GM23338 (cell line): ENCODE data around the gene GNB5.

Experiments
- CREB1 ChIP-seq: fragments of 250-450 bp; sonication (Bioruptor Pico); IDR thresholded peaks from 2 replicates; pipeline ENCODE4 v1.5.0; 2020; ENCODE audit warnings: low read depth, mild to moderate bottlenecking, moderate library complexity
- EZH2 ChIP-seq: fragments of 200-600 bp; sonication (generic); IDR thresholded peaks from one replicate; pipeline ENCODE4 v1.8.0; 2017; ENCODE audit warnings: antibody characterized with exemption, mild to moderate bottlenecking, low read depth; ENCODE audit not compliant: unreplicated experiment
- EZH2phosphoT487 ChIP-seq: fragments of 200-600 bp; sonication (generic); IDR thresholded peaks from one replicate; pipeline ENCODE4 v1.8.1; 2018; ENCODE audit warnings: antibody characterized with exemption; ENCODE audit not compliant: unreplicated experiment
- JUNB ChIP-seq: IDR thresholded peaks from one replicate; pipeline ENCODE4 v1.6.1; 2016; ENCODE audit warnings: antibody characterized with exemption; ENCODE audit not compliant: unreplicated experiment
- NANOG ChIP-seq: IDR thresholded peaks from 2 replicates; pipeline ENCODE4 v1.6.1; 2016; ENCODE audit warnings: antibody characterized with exemption, borderline replicate concordance
- POLR2AphosphoS5 ChIP-seq: IDR thresholded peaks from 2 replicates; pipeline ENCODE4 v1.6.1; 2016; ENCODE audit warnings: antibody characterized with exemption, low read depth
- STAT1 ChIP-seq: IDR thresholded peaks from one replicate; pipeline ENCODE4 v1.6.1; 2016; ENCODE audit warnings: antibody characterized with exemption; ENCODE audit not compliant: unreplicated experiment
- ZNF114 ChIP-seq: fragments of 250-450 bp; sonication (Bioruptor Pico); IDR thresholded peaks from 2 replicates; pipeline ENCODE4 v1.5.0; 2020; ENCODE audit warnings: mild to moderate bottlenecking, moderate library complexity
- TF ChIP-seq, protein P1 (sequence below): IDR thresholded peaks from 2 replicates; pipeline ENCODE4 v1.6.1; 2016; ENCODE audit warnings: antibody characterized with exemption
- TF ChIP-seq, protein P2 (sequence below), 2 experiments: fragments of 200-600 bp in 1 of 2; sonication (generic) in 1 of 2; conservative IDR thresholded peaks; 2 replicates each; pipeline versions ENCODE4 v1.5.1 to v1.6.1; 2016 to 2017; ENCODE audit warnings: antibody characterized with exemption in 2 of 2, low read depth in 2 of 2, mild to moderate bottlenecking in 2 of 2, moderate library complexity in 1 of 2
- TF ChIP-seq, protein P3 (sequence below): fragments of 250-450 bp; sonication (Bioruptor Pico); IDR thresholded peaks from 2 replicates; pipeline ENCODE4 v1.5.0; 2020; ENCODE audit warnings: mild to moderate bottlenecking, moderate library complexity
- TF ChIP-seq, protein P4 (sequence below): IDR thresholded peaks from one replicate; pipeline ENCODE4 v1.6.1; 2018; ENCODE audit warnings: antibody characterized with exemption; ENCODE audit not compliant: unreplicated experiment

DNA sequence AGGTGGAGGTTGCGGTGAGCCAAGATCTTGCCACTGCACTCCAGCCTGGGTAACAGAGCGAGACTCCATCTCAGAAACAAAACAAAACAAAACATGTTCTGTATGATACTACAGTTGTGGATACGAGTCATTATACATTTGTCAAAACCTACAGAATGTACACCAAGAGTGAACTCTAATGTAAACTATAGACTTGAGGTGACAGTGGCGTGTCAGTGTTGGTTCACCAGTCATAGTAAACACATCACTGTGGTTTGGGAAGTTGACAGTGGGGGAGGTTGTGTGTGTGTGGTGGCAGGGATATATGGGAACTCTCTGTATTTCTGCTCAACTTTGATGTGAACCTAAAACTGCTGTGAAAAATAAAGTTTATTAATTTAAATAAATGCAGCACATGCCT is 33.0 kb upstream of the GNB5 start:
- TF ChIP-seq EZH2phosphoT487 (no peak), POLR2AphosphoS5 (no peak), EZH2 (no peak), NANOG (no peak), ZNF114 (CRISPR knock-in tag) (no peak), CREB1 (CRISPR knock-in tag) (no peak), JUNB (no peak), STAT1 (no peak)
- TF ChIP-seq, protein P1, sequence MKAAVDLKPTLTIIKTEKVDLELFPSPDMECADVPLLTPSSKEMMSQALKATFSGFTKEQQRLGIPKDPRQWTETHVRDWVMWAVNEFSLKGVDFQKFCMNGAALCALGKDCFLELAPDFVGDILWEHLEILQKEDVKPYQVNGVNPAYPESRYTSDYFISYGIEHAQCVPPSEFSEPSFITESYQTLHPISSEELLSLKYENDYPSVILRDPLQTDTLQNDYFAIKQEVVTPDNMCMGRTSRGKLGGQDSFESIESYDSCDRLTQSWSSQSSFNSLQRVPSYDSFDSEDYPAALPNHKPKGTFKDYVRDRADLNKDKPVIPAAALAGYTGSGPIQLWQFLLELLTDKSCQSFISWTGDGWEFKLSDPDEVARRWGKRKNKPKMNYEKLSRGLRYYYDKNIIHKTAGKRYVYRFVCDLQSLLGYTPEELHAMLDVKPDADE, result no peak
- TF ChIP-seq, protein P2, sequence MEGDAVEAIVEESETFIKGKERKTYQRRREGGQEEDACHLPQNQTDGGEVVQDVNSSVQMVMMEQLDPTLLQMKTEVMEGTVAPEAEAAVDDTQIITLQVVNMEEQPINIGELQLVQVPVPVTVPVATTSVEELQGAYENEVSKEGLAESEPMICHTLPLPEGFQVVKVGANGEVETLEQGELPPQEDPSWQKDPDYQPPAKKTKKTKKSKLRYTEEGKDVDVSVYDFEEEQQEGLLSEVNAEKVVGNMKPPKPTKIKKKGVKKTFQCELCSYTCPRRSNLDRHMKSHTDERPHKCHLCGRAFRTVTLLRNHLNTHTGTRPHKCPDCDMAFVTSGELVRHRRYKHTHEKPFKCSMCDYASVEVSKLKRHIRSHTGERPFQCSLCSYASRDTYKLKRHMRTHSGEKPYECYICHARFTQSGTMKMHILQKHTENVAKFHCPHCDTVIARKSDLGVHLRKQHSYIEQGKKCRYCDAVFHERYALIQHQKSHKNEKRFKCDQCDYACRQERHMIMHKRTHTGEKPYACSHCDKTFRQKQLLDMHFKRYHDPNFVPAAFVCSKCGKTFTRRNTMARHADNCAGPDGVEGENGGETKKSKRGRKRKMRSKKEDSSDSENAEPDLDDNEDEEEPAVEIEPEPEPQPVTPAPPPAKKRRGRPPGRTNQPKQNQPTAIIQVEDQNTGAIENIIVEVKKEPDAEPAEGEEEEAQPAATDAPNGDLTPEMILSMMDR (conservative IDR thresholded peaks at IDR 0.05; ENCODE audit: low read depth in 2 of 2), result no peak
- TF ChIP-seq, protein P3, sequence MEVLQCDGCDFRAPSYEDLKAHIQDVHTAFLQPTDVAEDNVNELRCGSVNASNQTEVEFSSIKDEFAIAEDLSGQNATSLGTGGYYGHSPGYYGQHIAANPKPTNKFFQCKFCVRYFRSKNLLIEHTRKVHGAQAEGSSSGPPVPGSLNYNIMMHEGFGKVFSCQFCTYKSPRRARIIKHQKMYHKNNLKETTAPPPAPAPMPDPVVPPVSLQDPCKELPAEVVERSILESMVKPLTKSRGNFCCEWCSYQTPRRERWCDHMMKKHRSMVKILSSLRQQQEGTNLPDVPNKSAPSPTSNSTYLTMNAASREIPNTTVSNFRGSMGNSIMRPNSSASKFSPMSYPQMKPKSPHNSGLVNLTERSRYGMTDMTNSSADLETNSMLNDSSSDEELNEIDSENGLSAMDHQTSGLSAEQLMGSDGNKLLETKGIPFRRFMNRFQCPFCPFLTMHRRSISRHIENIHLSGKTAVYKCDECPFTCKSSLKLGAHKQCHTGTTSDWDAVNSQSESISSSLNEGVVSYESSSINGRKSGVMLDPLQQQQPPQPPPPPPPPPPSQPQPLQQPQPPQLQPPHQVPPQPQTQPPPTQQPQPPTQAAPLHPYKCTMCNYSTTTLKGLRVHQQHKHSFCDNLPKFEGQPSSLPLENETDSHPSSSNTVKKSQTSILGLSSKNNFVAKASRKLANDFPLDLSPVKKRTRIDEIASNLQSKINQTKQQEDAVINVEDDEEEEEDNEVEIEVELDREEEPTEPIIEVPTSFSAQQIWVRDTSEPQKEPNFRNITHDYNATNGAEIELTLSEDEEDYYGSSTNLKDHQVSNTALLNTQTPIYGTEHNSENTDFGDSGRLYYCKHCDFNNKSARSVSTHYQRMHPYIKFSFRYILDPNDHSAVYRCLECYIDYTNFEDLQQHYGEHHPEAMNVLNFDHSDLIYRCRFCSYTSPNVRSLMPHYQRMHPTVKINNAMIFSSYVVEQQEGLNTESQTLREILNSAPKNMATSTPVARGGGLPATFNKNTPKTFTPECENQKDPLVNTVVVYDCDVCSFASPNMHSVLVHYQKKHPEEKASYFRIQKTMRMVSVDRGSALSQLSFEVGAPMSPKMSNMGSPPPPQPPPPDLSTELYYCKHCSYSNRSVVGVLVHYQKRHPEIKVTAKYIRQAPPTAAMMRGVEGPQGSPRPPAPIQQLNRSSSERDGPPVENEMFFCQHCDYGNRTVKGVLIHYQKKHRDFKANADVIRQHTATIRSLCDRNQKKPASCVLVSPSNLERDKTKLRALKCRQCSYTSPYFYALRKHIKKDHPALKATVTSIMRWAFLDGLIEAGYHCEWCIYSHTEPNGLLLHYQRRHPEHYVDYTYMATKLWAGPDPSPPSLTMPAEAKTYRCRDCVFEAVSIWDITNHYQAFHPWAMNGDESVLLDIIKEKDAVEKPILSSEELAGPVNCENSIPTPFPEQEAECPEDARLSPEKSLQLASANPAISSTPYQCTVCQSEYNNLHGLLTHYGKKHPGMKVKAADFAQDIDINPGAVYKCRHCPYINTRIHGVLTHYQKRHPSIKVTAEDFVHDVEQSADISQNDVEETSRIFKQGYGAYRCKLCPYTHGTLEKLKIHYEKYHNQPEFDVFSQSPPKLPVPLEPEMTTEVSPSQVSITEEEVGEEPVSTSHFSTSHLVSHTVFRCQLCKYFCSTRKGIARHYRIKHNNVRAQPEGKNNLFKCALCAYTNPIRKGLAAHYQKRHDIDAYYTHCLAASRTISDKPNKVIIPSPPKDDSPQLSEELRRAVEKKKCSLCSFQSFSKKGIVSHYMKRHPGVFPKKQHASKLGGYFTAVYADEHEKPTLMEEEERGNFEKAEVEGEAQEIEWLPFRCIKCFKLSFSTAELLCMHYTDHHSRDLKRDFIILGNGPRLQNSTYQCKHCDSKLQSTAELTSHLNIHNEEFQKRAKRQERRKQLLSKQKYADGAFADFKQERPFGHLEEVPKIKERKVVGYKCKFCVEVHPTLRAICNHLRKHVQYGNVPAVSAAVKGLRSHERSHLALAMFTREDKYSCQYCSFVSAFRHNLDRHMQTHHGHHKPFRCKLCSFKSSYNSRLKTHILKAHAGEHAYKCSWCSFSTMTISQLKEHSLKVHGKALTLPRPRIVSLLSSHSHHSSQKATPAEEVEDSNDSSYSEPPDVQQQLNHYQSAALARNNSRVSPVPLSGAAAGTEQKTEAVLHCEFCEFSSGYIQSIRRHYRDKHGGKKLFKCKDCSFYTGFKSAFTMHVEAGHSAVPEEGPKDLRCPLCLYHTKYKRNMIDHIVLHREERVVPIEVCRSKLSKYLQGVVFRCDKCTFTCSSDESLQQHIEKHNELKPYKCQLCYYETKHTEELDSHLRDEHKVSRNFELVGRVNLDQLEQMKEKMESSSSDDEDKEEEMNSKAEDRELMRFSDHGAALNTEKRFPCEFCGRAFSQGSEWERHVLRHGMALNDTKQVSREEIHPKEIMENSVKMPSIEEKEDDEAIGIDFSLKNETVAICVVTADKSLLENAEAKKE (CRISPR knock-in tag), result no peak
- TF ChIP-seq, protein P4, sequence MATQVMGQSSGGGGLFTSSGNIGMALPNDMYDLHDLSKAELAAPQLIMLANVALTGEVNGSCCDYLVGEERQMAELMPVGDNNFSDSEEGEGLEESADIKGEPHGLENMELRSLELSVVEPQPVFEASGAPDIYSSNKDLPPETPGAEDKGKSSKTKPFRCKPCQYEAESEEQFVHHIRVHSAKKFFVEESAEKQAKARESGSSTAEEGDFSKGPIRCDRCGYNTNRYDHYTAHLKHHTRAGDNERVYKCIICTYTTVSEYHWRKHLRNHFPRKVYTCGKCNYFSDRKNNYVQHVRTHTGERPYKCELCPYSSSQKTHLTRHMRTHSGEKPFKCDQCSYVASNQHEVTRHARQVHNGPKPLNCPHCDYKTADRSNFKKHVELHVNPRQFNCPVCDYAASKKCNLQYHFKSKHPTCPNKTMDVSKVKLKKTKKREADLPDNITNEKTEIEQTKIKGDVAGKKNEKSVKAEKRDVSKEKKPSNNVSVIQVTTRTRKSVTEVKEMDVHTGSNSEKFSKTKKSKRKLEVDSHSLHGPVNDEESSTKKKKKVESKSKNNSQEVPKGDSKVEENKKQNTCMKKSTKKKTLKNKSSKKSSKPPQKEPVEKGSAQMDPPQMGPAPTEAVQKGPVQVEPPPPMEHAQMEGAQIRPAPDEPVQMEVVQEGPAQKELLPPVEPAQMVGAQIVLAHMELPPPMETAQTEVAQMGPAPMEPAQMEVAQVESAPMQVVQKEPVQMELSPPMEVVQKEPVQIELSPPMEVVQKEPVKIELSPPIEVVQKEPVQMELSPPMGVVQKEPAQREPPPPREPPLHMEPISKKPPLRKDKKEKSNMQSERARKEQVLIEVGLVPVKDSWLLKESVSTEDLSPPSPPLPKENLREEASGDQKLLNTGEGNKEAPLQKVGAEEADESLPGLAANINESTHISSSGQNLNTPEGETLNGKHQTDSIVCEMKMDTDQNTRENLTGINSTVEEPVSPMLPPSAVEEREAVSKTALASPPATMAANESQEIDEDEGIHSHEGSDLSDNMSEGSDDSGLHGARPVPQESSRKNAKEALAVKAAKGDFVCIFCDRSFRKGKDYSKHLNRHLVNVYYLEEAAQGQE, result no peak
